SH-SY5Y (cell line): Measurements from ENCODE around the gene WFDC2.

Experiments used
- GATA2 ChIP-seq: IDR thresholded peaks from 2 replicates; pipeline ENCODE4 v1.6.1; 2011; ENCODE audit warnings: mild to moderate bottlenecking, low read depth, low read length
- GATA3 ChIP-seq: IDR thresholded peaks from 2 replicates; pipeline ENCODE4 v1.6.1; 2011; ENCODE audit warnings: low read depth, mild to moderate bottlenecking, low read length, moderate library complexity

- no peak for TF ChIP-seq GATA3
- TF ChIP-seq GATA2: no peak
Measured at GRCh38 chr20:45518282-45518681, 48.7 kb downstream of the WFDC2 start.
